ENCODE data around the gene KCNIP1.

DNA sequence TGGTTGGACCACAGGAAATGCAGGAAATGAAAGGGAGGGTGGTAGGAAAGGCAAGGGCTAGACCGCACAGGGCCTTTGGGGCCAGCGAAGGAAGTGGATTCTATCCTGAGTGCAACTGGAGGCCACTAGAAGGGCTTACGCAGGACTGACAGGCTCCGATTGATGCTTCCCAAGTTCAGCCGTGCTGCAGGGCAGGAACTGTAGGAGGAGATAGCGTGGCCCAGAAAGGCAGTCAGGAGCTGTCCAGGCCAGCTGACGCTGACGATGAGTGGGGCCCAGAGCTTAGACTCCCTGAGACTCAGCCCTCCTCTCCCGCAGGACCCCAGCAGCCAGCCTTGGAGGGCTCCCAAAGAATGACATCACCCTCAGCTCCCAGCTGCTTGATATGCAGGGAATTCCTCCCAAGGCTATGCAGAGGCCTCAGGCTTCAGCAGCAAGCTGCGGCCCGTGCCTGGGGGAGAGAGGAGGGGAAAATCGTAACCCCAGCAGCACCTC is 48.8 kb downstream of the KCNIP1 start:
- TF ChIP-seq, protein P1, sequence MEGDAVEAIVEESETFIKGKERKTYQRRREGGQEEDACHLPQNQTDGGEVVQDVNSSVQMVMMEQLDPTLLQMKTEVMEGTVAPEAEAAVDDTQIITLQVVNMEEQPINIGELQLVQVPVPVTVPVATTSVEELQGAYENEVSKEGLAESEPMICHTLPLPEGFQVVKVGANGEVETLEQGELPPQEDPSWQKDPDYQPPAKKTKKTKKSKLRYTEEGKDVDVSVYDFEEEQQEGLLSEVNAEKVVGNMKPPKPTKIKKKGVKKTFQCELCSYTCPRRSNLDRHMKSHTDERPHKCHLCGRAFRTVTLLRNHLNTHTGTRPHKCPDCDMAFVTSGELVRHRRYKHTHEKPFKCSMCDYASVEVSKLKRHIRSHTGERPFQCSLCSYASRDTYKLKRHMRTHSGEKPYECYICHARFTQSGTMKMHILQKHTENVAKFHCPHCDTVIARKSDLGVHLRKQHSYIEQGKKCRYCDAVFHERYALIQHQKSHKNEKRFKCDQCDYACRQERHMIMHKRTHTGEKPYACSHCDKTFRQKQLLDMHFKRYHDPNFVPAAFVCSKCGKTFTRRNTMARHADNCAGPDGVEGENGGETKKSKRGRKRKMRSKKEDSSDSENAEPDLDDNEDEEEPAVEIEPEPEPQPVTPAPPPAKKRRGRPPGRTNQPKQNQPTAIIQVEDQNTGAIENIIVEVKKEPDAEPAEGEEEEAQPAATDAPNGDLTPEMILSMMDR (IDR thresholded peaks at IDR 0.05) = no peak
- no peak for TF ChIP-seq POLR2A (IDR thresholded peaks at IDR 0.05)

Measured in body of pancreas (tissue), 4 donors.